ENCODE measurements around the gene ANKRD34A.
"Not testable (repeated sequence)": the region's sequence is repeated elsewhere in the genome, so short reads cannot be mapped to it uniquely, and the experiment has no call there.

Gene ANKRD34A

DNA sequence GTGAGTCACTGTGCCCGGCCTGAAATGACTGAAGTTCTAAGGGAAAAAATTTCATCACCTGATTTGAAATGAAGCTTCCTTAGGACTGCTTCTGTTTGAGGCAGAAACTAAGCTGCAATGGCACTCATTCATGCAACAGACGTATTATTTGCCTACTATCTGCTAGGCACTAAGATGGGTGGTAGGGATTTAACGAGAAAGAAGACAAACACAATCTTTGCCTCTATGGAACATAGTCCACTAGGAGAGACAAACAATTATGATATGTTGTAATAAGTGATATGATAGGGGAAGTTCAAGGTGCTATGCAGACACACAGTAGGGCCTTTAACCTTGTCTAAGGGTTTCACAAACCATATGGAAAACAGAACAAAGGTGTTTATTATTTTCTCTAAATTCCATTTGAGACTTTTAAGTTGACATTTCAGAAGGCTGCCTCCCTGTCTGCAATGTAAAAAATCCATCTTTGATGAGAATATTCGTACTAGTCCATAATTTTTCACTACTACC lies 17.8 kb downstream of the ANKRD34A start:
- DNase-seq (ENCODE audit: low read depth, low spot score) = no peak

DNA sequence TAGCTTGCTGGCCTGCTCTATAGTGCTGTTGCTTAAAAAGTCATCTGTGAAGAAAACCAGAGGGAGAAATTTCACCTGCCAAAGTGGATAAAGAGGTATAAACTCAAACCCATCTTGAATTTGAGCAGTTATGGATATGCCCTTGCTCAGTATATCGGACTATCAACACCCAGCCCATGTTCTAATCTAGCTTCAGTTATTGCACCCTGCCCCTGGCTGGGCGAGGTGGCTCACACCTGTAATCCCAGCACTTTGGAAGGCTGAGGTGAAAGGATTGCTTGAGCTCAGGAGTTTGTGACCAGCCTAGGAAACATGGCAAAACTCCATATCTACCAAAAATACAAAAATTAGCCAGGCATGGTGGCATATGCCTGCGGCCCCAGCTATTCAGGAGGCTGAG lies 19.8 kb downstream of the ANKRD34A start:
- DNase-seq (ENCODE audit: low read depth, low spot score) = no peak

DNA sequence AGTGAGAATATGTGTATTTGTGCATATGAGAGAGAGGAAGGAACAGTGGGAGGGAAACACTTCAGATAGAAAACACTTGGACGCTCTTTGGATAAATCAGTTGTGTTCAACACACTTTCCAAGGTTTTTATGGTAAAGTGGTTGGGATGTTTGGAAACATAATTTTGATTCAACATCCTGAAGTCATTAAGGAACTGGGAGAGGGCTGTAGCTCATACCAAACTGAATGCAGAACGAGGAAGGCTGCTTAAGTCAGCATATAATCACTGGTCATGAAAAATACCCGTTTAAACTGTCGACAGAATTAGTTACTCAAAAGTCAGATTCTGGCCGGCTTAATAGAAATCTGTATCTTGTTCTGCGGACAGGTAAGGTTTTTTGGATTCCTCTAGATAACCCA lies 21.5 kb downstream of the ANKRD34A start:
- DNase-seq (ENCODE audit: low read depth, low spot score) = no peak

DNA sequence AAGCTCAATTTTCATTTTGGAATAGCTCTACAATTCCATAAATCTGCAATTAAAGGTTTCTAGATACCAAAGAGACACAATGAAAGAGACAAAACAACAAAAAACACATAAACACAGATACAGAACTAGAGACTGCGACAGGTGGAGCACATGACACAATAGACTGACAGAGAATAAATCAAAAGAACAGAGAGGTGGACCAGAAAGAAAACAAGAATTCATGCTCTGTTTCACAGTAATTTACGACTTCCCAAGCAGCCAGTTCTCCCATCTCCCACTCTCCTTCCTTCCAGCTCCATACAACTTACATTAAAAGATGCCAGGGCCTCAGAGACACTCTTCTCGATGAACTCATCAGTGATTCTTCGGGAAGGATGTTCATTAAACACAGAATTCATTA lies 22.0 kb downstream of the ANKRD34A start:
- DNase-seq (ENCODE audit: low read depth, low spot score) = no peak

DNA sequence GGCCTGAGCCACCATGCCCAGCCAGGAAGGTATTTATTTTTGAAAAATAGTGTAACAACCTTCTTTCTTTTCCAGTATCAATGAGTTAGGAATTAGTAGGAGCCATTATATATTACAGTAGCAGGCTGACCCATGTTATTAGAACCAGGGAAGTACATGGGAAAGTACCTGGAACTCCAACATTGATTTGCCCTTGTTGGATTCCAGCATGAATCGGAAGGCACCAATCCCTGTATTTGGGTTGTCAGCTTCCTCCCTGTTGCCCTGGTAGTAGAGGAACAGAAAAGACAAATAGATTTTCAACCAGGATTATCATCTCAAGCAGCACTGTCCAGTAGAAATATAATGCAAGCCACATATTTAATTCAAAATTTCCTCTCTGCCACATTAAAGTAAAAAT lies 26.9 kb downstream of the ANKRD34A start:
- no peak for DNase-seq (ENCODE audit: low read depth, low spot score)

DNA sequence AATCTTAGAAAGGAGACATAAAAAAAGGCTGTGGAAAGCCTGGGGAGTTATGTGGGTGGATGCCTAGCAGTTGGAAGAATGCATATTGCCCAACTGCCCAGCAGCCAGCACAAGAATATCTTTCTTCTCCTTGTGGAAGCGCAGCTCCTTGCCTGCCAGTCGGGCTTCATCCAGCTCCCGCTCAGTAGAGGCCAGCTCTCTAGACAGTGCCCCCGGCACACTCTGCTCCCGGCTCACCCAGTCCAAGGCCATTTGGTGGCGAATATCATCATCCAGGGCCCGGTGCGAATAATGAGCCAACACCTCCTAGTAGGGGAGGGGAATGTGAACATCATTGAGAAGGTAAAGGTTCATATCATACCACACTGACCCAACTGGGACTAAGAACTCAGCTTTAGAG lies 28.1 kb downstream of the ANKRD34A start:
- DNase-seq (ENCODE audit: low read depth, low spot score) = no peak

DNA sequence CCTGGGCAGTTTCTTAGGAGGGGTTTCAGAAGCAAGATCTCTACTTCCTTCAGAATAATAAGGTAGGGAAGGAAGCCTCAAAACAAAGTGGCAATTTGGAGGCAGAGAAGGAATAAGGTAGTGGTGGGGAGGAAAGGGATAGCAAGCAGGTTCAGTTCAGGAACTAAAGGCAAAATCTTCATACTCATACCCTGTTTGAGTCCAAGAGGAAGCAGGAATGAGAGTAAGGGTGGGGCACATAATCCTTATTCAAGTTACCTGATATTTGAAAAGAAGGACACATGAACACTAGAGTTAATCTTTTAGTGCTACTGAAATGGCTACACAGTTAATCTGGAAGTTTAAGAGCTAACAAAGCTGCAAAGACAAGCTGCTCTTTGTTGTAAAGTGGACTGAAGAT lies 28.7 kb downstream of the ANKRD34A start:
- DNase-seq (ENCODE audit: low read depth, low spot score) = no peak

DNA sequence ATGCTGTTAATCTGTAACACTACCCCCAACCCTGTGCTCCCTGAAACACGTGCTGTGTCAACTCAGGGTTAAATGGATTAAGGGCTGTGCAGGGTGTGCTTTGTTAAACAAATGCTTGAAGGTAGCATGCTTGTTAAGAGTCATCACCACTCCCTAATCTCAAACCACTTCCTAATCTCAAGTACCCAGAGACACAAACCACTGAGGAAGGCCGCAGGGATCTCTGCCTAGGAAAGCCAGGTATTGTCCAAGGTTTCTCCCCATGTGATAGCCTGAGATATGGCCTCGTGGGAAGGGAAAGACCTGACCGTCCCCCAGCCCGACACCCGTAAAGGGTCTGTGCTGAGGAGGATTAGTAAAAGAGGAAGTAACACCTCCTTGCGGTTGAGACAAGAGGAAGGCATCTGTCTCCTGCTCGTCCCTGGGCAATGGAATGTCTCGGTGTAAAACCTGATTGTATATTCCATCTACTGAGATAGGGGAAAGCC lies 31.8 kb downstream of the ANKRD34A start:
- not testable (repeated sequence) for DNase-seq (ENCODE audit: low read depth, low spot score)

DNA sequence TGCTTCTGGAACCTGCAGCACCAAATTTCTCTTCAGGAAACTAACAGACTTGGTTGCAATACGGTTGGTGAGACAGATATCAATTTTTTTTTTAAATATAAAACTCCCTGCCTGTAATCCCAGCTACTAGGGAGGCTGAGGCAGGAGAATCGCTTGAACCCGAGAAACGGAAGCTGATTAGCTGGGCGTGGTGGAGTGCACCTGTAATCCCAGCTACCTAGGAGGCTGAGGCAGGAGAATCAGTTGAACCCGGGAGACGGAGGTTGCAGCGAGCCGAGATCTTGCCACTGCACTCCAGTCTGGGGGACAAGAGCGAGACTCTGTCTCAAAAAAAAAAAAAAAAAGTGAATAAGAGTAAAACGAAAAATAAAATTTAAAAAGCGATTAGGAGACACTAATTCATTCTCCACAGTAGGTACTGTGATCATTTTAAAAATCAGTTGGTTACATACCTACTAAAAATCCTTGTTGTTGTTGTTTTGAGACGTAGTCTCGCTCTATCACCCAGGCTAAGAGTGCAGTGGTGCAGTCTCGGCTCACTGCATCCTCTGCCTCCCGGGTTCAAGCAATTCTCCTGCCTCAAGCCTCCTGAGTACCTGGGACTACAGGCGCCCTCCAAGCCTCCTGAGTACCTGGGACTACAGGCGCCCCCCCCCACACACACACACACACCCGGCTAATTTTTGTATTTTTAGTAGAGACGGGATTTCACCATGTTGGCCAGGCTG lies 36.3 kb downstream of the ANKRD34A start:
- DNase-seq (ENCODE audit: low read depth, low spot score) = no peak

DNA sequence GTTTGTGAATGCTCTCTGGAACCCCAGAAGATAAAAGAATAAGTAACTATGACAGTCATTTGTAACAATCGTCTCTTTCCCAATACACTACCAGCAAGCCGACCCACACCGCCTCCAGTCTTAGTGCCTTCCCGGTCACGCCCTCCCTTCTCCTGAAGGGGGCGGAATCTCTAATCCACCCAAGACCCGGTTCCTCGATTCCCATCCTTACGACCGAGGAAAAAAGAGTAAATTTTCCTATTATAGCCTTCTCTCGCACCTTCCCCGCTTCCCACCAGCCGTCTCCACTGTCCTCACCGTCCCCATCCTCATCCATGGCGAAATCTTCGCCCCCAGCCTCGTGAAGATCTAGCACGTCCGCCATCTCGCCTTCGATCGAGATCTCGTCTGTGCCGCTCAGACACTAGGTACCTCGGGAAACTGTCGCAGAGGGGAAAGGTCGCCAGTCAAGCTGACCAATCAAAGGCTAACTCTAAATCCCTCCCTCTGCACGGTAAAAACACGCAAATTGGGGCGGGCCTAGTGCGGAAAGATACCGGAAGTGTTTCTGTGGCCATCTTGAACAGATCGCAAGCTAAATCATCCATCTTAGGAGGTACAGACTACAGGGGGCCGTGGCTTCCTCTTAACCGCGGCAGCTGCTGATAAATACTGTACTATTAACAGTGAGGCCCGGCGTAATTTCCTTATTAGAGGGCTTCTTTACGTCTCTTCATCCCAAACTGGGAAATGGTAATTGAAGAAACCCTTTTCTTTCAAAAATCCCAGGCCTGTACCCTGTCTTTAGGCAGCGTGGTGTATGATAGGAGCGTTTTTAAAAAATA lies 37.1 kb downstream of the ANKRD34A start, which contains the start of gene RBM8A:
Gene RBM8A, minus strand, starts transcription at position 422 of the 824 bp plus-strand sequence. Its CDS starts 58 bp downstream, at position 364.
- peak; percentile 96 for DNase-seq (ENCODE audit: low read depth, low spot score)

DNA sequence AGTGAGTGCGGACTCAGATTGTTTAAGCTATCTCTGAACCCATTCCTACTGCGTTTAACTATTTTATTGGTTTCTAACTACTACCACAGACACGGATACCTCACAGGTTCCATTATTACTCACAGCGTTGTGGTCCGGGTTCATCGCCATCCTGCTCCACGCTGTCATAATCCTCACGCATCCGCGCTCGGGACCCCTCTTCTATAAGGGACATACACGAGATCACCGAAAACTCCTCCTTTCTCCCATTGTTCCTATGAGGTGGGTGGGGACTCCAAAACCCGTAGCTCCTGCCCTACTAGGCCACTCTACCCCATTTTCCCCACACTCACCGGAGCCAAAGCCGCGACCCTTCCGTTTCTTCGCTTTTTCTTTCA lies 37.7 kb downstream of the ANKRD34A start:
- no peak for DNase-seq (ENCODE audit: low read depth, low spot score)

DNA sequence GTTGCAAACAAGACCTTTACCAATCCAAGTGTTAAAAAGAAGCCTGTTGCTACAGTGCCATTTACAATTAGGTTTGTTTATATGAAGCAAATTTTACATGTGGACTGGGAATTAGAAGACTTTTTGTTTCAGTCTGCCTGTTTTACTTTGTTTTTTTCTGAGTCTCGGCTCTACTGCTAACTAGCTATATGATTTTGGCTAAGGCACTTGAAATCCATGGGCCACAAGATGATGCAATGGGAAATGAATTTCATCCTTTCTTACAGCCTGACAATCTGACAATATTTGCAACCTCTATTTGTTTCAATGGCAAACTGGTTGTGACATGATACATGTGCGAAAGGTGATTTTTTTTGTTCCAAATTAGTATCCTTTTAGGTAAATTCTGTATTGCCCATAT lies 42.1 kb downstream of the ANKRD34A start:
- DNase-seq (ENCODE audit: low read depth, low spot score) = no peak

DNA sequence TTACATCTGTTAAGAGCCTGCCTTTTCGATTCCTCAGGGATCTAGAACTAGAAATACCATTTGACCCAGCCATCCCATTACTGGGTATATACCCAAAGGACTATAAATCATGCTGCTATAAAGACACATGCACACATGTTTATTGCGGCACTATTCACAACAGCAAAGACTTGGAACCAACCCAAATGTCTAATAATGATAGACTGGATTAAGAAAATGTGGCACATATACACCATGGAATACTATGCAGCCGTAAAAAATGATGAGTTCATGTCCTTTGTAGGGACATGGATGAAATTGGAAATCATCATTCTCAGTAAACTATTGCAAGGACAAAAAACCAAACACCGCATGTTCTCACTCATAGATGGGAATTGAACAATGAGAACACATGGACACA lies 44.1 kb downstream of the ANKRD34A start:
- DNase-seq (ENCODE audit: low read depth, low spot score) = not testable (repeated sequence)

DNA sequence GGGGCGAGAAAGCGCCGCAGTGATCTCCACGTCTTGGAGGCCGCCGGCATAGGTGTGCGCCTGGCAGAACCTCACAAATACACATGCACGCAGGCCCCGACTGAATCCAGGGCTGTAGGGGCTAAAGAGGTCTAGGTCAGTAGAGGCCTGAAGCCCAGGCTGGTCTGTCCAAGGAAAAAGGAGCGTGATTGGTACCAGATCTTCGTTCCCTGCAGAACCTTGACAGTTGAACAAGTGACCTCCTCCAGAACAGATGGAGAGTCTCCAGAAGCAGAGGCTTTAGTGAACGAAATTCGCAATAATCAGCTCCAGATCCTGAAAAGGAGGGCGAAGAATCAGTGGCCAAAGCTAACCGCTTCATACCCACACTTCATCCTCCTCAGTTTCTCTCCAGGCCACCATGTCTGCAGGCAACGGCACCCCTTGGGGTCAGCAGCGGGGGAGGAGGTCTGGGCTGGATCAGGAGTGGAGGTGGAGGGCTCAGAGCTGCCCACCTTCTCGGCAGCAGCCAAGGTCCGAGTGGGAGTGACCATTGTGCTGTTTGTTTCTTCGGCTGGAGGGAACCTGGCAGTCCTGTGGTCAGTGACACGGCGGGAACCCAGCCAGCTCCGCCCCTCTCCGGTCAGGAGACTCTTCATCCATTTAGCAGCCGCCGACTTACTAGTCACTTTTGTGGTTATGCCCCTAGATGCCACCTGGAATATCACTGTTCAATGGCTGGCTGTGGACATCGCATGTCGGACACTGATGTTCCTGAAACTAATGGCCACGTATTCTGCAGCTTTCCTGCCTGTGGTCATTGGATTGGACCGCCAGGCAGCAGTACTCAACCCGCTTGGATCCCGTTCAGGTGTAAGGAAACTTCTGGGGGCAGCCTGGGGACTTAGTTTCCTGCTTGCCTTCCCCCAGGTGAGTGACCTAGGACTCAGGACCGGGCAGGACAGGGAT lies 45.1 kb downstream of the ANKRD34A start:
- DNase-seq (ENCODE audit: low read depth, low spot score) = no peak

DNA sequence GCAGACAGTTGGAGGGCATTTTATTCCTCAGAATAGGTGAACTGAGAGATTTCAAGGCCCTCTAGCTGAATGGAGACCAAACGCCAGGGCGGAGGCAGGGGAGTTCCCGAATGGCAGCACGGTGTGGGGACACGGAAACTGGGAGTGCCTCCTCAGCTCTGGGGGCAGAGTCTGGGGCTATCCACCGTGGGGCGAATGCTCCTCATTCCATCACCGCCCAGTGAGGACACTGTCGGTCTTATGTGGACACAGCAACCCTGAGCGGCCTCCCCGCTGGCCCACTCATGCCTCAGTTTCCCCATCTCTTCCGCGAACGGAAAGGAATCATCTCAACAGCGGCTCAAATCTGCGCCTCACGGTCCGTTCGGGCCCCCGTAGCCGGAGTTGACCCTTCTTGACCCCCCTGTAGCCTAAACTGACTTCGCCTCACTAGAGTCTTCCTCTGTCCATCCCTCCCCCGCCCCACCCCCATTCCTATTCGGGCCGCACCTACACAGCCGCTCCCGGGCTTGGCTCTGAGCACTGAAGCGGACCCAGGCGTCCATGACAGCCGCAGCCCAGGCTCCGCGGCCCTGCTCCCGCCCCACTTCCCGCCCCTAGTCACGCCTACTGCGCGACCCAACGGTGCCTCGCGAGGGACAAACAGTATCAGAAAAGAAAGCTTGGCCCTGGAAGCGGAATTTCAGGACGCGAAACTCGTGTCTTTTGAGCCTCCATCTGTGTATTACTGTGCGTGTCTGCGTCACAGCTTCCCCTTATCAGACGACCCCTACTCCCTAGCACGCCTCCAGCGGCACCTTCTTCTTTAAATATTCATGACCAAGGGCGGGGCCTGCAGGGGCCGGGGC lies 46.0 kb downstream of the ANKRD34A start, which contains the start of gene PEX11B:
Gene PEX11B, minus strand, starts transcription at position 574 of the 848 bp plus-strand sequence. Its CDS starts 29 bp downstream, at position 545.
- no peak for DNase-seq (ENCODE audit: low read depth, low spot score)

DNA sequence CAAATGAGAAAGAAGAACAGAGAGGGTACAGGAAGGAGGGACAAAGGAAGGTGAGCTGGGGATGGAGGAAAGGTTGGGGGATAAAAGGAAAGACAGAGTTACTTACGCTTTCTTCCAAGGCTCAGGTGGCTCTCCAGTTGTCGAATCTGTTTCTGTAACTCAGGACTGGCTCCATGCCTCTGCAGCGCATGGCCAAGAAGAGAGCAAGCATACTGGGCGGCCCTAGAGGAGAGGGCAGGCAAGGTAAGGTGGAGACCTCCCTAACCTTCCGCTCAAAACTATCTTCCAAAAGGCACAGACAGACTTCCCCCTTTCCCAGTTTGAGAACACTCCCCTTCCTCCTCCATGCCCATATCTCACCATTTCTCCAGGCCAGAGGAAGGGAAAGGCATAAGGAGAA lies 46.8 kb downstream of the ANKRD34A start:
- DNase-seq (ENCODE audit: low read depth, low spot score) = no peak

DNA sequence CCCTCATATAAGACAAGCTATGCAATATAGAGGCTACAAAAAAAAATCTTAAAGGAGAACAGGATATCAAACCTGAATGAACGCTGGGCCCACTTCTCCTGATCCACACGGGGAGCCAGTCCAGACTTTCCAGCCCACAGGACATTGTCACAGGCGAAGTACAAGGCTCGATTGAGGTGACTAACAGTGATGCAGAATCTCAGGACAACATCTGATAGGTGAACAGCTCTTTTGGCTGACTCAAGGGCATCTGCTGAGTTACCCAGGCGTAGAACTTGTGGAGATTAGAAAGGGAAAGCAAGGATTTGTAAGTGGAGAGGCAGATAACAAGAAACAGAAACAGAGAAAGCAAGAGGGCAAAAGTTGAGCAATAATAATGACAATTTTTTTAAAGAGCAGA lies 47.6 kb downstream of the ANKRD34A start:
- DNase-seq (ENCODE audit: low read depth, low spot score) = no peak

DNA sequence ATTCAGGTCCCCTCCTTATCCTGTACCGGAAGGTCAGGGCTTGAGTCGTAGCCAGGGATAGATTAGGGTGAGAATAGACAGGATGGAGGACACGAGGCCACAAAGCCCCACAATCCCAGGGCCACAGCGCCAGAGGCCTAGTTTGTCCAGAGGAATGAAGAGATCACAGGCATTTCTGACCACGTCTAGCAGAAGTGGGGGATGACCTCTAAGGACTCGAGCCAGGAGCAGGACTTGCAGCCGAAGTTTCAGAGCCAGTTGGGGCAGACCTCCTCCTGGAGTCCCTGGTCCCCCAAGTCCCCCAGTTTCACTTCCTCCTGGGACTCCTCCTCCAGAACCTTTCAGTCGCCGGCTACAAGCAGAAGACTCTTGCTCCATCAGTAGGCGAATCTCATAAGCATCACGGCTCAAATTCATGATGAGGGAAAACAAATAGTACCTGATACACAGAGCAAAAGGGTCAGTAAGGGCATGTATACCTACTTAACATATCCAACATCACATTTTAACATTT lies 52.2 kb downstream of the ANKRD34A start:
- no peak for DNase-seq (ENCODE audit: low read depth, low spot score)
